ENCODE measurements around the gene KCMF1. TPM values are rescaled to one million over a fixed set of nuclear protein-coding genes. Genes with fewer than 3 reads are reported as not detected.

The KCMF1 gene
- total RNA-seq, 1 experiment from 2014 or later = 90.1 TPM

GRCh38 chr2:85022232-85022631 is 51.3 kb downstream of the KCMF1 start:
- no peak for DNase-seq (ENCODE audit: low spot score)

- no peak for DNase-seq (ENCODE audit: low spot score)
These were observed 53.5 kb downstream of the KCMF1 start for GRCh38 chr2:85024372-85025047.

GRCh38 chr2:85032621-85033020 is 61.7 kb downstream of the KCMF1 start:
- no peak for DNase-seq (ENCODE audit: low spot score)

GRCh38 chr2:85033388-85033787 is 62.4 kb downstream of the KCMF1 start:
- no peak for DNase-seq (ENCODE audit: low spot score)

- DNase-seq (ENCODE audit: low spot score) = no peak
These were observed 63.2 kb downstream of the KCMF1 start for GRCh38 chr2:85034158-85034557.

GRCh38 chr2:85037622-85038021 is 66.7 kb downstream of the KCMF1 start:
- DNase-seq (ENCODE audit: low spot score) = no peak

GRCh38 chr2:85042330-85042729 is 71.4 kb downstream of the KCMF1 start:
- no peak for DNase-seq (ENCODE audit: low spot score)

- no peak for DNase-seq (ENCODE audit: low spot score)
These were observed 77.6 kb downstream of the KCMF1 start for GRCh38 chr2:85048534-85048933.

GRCh38 chr2:85049236-85049635 is 78.3 kb downstream of the KCMF1 start:
- no peak for DNase-seq (ENCODE audit: low spot score)

- DNase-seq (ENCODE audit: low spot score) = no peak
These were observed 82.8 kb downstream of the KCMF1 start for GRCh38 chr2:85053802-85054201.

GRCh38 chr2:85057226-85057962 is 86.4 kb downstream of the KCMF1 start:
- DNase-seq (ENCODE audit: low spot score) = no peak

- DNase-seq (ENCODE audit: low spot score) = no peak
These were observed 90.9 kb downstream of the KCMF1 start for GRCh38 chr2:85061896-85062295.

- no peak for DNase-seq (ENCODE audit: low spot score)
These were observed 91.6 kb downstream of the KCMF1 start for GRCh38 chr2:85062565-85062964.

- no peak for DNase-seq (ENCODE audit: low spot score)
These were observed 93.1 kb downstream of the KCMF1 start for GRCh38 chr2:85063981-85064599.

- DNase-seq (ENCODE audit: low spot score) = no peak
These were observed 94.1 kb downstream of the KCMF1 start for GRCh38 chr2:85064927-85065577.

- DNase-seq (ENCODE audit: low spot score) = no peak
These were observed 95.2 kb downstream of the KCMF1 start for GRCh38 chr2:85066006-85066740.

- peak; percentile 67 for DNase-seq (ENCODE audit: low spot score)
These were observed 96.0 kb downstream of the KCMF1 start for GRCh38 chr2:85066874-85067351.

GRCh38 chr2:85071096-85071495 is 100.1 kb downstream of the KCMF1 start:
- DNase-seq (ENCODE audit: low spot score) = no peak

GRCh38 chr2:85073033-85073432 is 102.1 kb downstream of the KCMF1 start:
- no peak for DNase-seq (ENCODE audit: low spot score)

- DNase-seq (ENCODE audit: low spot score) = no peak
These were observed 105.8 kb downstream of the KCMF1 start for GRCh38 chr2:85076618-85077274.

GRCh38 chr2:85077859-85078419 is 107.0 kb downstream of the KCMF1 start:
- DNase-seq (ENCODE audit: low spot score) = no peak
